Activated T-cell treated with anti-CD3 and anti-CD28 coated beads for 4 hours (primary cell): ENCODE results near the gene CPXM2.

Experiments
- DNase-seq: peaks from one replicate; pipeline ENCODE4 v3.0.0-alpha.2; 2020

Gene CPXM2

DNA sequence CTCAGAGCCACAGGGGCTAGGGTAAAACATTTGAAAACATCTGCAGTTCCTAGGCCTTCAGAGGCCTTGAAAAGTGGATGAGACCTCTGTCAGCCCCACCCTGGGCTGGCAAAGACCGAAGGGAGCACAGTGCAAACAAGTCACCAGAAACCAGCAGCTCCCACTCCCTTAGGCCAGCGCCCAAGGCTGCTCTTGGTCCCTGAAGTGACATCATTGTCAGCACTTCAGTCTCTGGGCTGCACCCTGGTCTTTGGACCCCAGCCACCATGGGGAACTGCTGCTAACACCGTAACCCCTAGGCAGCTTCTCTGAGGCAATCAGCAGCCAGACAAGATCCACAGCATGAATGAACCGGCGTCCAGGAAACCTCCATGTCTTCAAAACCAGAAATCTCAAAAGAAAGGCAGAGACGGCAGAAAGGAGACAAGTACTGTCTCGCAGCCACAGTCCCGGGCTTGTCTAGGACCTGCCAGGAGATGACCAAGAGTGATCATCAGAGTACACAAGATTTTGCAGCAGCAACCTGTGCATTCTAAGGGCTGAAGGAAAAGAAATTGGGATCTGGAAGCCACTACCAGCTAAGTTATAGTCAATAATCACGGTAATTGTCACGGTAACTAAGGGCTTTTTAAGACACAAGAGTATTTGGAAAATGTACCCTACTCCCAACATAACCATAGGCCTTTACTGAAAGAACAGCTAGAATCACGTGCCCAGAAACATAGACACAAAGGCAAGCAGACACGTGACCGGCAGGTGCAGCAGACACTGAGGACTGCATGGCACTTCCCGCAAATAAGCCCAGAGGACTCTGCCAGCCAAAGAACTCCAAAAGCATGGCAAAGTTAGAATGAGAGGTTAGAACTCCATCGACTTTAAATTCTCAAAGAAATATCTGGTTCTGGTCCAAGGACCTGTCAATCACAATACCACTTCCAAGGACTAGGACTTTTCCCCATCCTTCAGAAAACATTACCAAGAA lies 23.3 kb downstream of the CPXM2 start:
- no peak for DNase-seq

DNA sequence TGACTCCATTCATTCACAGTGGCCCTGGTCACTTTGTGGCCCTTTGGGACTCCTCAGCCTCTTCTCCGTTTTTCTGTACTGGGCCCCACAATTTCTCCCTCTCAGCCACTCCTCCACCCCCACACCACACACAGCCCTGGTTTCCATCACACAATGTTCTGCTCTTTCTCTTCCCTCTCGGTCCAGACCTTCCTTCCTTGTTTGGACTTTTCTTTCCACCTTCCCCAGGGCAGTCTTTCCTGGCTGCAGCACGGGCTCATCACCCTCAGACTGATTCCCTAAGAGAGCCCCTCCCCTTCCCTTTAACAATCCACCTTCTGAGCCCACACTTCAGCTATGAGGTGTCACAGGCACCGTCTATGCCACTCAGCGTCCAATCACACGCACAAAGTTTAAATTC lies 25.7 kb downstream of the CPXM2 start:
- DNase-seq, result no peak

DNA sequence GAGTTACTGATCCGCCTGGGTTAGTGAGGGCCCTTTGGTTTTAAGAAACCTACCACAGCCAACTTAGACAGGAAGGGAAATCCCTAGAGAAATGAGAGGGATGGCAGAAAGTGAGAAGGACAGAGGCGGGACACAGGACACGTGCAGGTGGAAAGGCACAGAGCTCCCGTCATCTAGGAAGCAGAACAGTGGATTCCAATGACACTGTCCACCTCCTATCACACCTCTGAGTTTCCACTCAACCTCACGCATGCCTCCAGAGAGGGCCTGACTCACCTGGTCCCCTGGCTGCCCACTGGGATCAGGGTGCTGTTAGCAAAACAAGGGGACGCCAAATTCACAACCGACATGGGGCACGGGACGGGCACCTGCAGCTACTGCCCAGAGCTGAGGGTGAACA lies 26.3 kb downstream of the CPXM2 start:
- DNase-seq, result no peak

DNA sequence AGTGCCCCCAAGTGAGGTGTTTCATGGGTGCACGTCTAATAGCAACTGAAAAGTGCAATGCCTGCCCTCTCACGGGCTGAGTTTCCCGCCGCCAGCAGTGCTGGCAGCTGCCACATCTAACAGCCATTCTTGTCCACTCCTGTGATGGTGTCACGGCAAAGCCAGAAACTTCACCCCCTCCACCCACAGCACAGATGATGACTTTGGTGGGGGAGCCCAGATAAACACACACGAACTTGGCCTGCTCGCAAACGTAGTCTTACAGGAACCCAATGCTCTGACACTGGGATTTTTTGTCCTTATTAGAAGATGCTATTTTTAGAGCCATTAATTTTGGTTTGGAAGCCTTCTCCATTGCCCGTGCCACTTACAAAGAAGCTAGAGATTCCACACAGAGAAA lies 26.7 kb downstream of the CPXM2 start:
- no peak for DNase-seq

DNA sequence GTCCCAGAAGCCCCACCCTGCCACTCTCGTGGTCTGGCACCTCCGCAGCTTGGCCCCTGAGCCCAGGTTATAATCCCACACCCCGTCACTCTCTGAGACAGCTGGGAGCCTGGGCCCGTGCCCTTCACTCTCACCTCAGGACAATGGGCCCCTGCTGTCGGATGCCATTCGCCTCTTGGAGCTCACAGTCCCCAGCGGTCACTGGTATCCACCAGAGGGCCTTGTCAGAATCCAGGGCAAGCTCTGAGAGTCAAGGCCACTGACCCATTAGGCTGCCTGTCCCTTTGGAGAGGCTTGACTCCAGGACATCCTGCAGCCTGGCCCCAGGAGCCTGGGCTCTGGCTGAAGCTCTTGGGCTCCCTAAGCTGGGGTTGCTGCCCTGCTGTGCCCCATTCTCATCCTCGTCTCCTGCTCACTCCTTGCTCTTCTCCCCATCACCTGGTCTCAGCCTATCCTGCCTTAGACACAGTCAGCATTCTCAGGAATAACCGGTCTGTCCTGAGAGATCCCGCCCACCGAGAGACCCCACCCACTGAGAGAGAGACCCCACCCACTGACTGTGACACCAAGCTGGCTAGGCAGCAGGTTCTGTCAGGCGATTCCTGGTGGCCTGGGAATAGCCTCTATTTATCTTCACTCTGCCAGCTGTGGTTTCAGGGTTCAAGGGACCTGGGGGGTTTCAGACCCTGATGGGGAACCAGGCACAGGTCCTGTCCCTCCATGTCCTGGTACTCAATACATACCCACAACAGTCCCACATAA lies 27.7 kb downstream of the CPXM2 start:
- no peak for DNase-seq

DNA sequence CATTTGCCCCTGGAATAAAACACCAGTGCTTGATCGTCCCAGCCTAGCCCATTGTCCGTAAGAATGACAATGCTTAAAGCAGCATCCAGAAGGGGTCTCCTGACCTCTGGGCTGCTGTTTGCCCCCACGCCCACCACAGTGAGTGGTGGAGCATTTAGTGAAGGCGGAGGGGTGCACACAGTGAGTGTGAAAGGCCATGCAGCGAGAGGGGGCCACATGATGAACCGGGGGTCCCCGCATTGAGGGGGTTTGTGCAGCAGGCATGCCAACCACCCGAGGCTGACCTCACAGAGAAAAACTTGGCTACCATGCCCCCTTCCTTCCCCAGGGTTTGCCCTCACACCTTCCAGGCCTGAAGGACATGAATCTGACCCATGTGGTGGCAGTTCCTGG lies 28.4 kb downstream of the CPXM2 start:
- no peak for DNase-seq

DNA sequence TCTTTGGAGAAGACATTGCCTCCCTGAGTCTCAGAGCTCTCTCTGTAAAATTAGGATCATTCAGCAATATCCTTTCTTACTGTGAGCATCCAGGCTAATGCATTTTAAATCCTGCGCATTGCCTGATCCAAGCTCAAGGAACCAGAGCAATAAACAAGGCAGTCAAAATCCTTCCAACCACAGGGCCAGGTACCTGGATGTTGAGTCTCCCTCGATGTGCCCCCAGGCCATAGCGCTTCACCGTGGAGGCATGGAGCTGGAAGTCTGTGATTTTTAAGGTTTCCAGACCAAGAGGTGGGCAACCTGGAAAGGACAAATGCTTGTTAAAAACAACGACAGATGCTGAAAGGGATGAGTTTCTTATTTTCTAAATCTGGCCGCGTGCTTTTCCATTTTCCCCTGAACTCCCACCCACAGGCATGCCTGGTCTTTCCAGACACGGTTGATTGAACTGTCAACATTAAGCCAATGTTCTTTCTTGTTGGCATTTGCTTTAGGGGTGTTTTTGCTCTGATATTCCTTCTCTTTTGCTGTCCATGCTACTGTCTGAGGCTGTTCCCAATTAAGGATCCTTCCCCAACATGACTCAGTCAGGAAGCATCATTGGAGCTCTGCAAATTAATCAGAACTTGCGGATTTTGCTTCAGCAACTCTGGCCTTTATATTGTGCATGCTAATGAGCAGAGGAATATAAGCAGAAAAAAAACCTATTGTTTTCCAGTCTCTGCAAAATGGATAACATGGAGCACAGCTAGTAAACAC lies 29.0 kb downstream of the CPXM2 start:
- no peak for DNase-seq

DNA sequence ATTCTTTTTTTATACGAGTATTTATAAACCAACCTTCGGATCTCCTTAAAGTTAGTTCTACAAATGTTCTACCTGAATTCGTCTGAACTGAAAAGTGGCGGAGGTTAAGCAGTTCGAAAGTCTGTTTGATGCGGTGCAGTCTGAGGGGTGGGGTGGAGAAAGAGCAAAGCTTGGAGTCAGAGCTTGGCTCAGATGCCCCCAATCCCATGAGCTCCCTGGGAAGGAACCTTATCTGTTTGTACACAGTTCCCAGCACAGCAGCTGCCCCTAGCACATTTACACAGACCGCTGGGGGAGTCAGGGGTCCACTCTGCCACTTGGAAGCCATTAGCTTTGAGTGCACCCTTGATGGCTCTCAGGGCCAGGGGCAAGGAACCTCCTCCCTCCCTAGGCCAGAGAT lies 30.8 kb downstream of the CPXM2 start:
- no peak for DNase-seq

DNA sequence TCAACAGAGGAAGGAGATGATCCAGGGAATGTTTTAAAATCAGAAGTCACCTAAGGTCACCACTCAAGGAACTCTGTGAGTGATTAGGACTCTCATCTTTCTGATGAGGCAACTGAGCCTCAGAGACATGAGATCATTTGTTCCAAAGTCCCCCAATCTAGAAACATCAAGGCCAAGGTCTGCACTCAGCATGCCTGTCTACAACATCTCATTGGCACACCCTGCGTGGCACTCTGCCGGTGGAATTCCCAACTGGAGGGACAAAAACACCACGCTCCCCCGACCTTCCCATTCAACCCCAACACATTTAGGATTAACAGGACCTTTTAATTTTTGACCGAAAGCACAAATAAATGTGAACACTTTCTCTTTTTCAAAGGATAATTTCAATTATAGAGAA lies 31.4 kb downstream of the CPXM2 start:
- no peak for DNase-seq

DNA sequence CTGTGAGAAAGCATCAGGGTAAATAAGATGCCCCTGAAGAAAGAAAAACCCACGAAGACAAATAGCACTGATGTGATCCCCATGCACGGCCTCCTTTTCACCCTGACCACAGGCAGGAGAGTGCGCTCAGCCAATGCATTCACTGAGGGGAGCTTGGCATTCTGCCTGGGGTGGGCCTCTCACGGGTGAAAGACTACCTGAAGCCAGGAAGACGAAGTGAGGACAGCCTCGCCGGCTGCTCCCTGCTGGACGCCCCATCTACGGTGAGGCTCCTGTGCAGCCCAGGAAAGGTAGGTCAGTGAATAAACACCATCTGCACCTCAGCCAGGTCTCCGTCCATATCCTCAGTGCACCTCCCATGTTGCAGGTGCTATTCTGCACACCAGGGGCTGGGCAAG lies 32.0 kb downstream of the CPXM2 start:
- no peak for DNase-seq

DNA sequence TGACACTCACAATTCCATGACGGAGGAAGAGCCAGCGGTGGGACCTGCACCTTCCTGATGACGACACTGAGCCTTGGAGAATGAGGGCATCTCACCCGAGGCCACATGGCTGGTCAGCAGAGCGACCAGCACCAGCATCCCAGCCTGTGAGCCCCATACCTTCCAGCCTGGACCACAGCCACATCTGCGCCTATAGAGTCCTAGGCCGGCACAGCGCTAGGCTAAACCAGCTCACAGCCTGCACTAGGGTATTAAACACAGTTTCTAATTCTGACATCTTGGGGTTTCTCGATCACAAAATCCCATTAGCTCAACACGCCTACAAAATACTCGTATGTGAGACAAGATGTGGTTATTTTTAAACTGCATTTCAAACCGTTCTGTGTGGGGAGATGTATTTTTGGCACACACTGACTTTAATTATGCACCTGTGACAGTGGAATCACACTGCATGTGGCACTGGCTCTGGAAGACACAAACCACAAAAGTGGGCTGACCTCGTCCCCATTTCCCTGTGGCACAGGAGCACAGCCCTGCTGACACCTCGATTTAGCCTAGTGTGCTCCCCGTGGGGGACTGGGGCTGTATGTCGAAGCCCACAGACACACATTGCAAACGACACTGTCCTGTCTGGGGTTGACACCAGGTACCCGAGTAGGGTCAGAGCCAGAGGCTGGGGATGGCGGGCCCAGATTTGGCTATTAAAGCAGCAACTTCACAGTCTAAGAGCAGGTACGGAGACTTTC lies 32.5 kb downstream of the CPXM2 start:
- DNase-seq, result no peak

DNA sequence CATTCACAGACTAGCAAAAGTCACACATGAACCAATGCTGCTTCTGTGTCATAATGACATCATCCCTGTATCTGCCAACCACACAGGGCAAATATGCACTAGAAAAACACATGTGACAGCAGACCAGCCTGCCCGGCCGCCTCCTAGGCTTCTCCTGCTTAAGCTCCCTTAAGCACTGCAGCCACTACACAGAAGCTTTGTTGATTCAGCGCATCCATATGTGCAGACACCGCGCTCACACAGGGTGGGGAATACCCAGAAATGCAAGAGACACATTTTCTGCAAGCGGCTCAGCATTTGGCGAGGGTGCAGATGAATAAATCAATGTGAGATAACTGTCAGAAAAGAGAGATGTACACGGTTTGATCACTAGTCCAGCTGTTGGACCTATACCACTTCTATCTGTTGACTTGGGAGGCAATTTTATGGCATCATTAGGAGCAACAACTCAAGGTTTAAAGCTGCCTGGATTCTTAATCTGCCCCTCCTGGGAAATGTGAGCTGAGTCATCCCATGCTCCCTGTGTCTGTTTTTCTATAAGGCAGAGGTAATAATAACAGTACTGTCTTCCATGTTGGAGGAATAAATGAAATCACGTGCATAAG lies 33.4 kb downstream of the CPXM2 start:
- DNase-seq, result no peak

DNA sequence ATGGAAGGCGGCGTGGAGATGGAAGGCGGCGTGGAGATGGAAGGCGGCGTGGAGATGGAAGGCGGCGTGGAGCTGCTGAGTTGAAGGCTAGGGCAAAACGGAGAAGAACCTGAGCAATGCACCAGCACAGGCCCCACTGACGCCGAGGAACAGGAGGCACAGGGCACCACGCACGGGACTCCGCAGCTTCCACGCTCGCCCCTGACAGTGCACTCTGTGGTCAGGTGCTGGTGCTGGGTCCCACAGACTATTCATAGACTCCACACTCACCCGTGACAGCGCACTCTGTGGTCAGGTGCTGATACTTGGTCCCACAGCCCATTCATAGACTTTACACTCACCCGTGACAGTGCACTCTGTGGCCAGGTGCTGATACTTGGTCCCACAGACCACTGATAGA lies 34.0 kb downstream of the CPXM2 start:
- no peak for DNase-seq

DNA sequence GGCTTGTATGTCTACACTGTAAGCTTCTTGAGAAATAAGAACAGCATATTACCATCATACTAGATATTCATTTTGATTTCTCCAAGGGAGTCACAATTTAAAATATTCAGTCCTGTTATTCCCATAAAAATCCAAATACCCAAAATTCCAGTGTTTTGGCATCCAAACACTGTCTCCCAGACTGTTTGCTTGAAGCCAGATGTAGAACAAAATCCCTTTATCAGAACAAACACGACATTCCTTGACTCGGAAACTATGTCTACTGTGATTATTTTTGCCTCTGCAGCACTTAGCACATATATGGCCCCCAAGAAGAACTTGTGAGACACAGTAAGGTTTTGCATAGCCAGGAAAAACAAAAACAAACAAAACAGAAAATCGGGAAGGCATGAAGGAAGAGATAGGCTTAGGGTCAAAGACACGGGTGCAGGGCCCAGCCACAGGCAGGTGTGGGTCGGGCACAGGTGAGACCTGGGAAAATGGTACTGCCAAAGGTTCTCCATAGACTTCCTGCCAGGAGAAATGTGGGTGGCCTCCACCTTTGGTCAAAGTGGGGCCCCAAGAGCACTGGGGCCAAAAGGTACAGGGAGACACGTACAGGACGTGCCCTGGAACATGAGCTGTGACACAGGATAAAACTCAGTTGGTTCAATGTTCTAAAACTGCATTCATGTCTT lies 36.5 kb downstream of the CPXM2 start:
- DNase-seq, result no peak

DNA sequence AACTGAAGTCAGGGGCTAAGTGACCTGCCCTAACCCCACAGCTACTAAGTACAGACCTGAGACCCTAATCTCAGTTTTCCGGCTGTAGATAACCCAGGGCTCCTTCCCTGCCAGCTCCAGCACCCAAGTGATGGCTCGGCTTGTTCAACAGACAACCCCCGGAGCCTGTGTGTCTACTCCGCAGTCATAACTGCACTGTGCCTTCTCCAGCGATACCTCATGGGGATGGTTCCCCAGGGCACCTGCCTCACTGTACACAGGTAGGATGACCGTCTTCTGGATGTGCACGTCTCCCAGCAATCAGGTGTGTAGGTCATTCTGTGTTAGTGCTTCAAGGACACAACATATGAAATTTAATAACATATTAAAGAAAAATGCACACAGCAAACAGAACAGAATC lies 37.1 kb downstream of the CPXM2 start:
- DNase-seq, result no peak

DNA sequence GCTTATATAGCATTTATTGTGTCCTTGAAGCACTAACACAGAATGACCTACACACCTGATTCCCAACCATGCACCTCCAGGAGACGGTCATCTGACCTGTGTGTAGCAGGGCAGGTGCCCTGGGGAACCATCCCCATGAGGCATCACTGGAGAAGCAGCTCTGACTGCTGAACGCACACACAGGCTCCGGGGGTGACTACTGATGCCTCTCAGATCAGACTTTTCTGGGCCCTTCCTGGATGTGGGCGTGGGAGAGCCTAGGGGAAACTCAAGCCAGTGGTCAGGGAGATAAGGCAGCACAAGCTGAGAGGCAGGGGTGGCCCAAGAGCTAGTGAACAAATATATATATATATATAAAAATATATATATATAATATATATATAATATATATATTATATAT lies 37.6 kb downstream of the CPXM2 start:
- DNase-seq, result no peak

DNA sequence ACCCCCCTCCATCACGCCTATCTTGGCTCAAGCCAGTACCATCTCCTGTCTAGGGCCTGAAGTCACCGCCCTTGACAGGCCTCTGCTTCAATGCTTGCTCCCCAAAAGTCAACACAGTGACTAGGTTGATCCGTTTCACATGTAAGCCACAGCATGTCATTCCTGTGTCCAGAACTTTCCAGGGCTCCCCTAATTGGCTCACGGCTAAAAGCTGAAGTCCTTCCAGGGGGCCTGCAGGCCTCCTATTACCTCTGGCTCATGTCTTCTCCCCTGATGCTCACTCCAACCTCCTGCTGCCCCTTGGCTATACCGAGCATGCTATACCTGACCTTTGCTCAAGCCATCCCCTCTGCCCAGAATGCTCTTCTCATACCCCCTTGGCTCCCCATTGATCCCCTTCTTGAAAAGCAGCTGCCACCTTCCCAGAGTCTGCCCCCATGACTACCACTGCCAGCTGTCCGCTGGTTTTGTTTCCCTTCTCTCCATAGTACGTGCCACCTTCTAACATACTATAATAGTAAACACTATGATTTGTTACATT lies 39.1 kb downstream of the CPXM2 start:
- DNase-seq, result no peak

DNA sequence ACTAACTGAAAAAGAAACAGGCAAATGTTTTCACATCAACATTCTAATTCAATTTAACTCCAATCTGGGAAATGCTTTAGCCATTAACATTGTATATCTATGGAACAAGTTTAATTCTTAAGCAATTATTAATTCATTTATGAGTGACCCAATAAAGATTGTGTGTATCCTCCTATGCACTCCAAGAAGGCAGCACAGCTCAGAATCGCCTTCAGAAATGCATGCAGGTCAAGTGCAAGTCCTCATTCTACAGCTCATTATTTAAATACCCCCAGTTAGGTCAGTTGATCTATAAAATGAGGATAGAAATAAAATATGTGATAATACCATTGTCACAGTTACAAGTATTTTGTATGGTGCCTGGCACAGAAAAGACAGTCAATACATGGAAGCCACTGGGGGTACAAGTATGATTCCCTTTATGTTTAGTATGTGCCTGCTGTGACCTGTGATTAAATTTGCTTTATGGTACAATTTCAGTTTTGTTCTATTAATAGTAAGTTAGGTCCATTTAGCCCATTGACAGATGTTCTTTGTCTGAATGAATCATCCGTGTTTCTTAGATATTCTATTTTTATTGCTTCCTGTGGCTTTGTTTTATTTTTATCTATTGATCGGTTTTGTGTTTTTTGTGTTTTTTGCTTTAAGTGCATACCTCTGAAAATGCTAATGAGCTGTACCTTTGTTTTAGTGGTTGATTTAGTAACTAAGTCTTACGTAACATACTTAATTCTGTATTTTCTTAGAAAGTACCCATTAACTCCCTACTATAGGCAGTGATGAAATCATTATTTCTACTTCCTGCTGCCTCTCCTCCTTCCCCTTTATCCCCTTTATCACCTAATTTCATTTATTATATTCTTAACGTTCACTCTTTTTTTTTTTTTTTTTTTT lies 42.8 kb downstream of the CPXM2 start:
- DNase-seq, result no peak

DNA sequence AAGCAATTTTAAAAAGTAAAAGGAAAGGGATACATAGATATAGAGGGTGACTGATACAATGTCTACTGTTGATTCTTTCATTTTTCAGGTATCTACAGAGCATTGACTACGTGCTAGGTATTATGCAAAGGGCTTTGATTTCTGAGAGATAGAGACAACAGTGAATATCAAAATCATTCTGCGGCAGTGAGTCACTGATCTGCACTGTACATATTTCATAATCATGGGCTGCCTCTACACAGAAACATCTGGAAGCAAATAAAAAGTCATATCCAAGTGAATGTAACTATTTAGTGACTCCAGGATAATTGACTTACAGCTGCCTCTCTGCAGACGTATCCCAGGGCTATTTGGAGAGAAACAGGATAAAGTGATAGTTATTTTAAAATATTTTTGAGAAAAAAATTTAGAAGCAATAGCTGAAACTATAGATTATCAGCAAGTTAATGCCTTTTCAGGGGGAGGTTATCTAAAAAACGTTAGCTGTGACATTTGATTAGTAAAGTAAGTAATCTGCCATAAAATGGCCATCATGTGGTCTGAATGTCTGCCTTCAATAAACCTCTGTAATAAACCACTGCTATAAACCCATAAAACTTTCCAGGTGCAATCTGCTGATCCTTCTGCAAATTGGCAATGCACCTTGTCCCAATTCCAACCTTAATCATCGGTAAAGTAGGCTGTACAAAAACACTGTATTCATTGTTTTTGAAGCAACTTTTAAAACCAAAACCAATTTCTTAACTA lies 43.7 kb downstream of the CPXM2 start:
- no peak for DNase-seq

DNA sequence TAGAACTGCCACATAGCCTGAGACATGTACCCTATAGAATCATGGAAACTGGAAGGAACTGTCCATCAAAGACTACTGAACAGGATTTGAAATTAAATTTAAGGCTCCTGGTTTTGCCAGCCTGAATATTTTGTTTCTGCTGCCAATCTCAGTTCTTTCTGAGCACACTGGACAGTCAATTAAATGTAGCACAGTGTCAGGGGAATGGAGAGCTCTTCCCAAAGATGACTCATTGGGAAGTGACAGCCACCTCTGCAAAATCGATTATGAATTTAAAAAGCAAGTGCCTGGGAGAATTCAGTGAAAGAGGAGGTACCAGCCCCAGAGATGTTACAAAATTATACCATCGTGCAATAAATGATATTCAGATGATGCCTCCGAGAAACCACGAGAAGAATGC lies 47.8 kb downstream of the CPXM2 start:
- DNase-seq, result no peak
